Measurements from ENCODE around the gene ZNF583.

Gene ZNF583

GRCh38 chr19:56403764-56404704 lies at the start of gene ZNF583:
ZNF583 (plus strand) TSS chr19:56404332; CDS start chr19:56407115, 2,783 bp downstream.
- FAIRE-seq (no peak), DNase-seq (ENCODE audit: insufficient read length, low spot score) (peak; percentile 100)
- peak; percentile 75 for TF ChIP-seq POLR2A (IDR thresholded peaks at IDR 0.05; ENCODE audit: low read depth, low read length)

GRCh38 chr19:56355517-56355916 lies 48.6 kb upstream of the ZNF583 start:
- TF ChIP-seq POLR2A (IDR thresholded peaks at IDR 0.05; ENCODE audit: low read depth, low read length): no peak
- FAIRE-seq: no peak
- DNase-seq (ENCODE audit: insufficient read length, low spot score): no peak

- DNase-seq (ENCODE audit: insufficient read length, low spot score): no peak
- no peak for TF ChIP-seq POLR2A (IDR thresholded peaks at IDR 0.05; ENCODE audit: low read depth, low read length)
- no peak for FAIRE-seq
Observed at GRCh38 chr19:56356944-56357343, 47.2 kb upstream of the ZNF583 start.

GRCh38 chr19:56360841-56361240 lies 43.3 kb upstream of the ZNF583 start:
- FAIRE-seq (no peak), DNase-seq (ENCODE audit: insufficient read length, low spot score) (no peak)
- TF ChIP-seq POLR2A (IDR thresholded peaks at IDR 0.05; ENCODE audit: low read depth, low read length): no peak

- DNase-seq (ENCODE audit: insufficient read length, low spot score) (no peak), FAIRE-seq (no peak)
- TF ChIP-seq POLR2A (IDR thresholded peaks at IDR 0.05; ENCODE audit: low read depth, low read length): 0 out of 2 replicates have a peak, but pooled peaks have one; percentile 16
Observed at GRCh38 chr19:56367829-56368711, 36.1 kb upstream of the ZNF583 start.

GRCh38 chr19:56369886-56370676 lies 34.1 kb upstream of the ZNF583 start:
- FAIRE-seq: no peak
- no peak for DNase-seq (ENCODE audit: insufficient read length, low spot score)
- no peak for TF ChIP-seq POLR2A (IDR thresholded peaks at IDR 0.05; ENCODE audit: low read depth, low read length)

GRCh38 chr19:56372281-56372680 lies 31.9 kb upstream of the ZNF583 start:
- TF ChIP-seq POLR2A (IDR thresholded peaks at IDR 0.05; ENCODE audit: low read depth, low read length): no peak
- no peak for DNase-seq (ENCODE audit: insufficient read length, low spot score)
- FAIRE-seq: no peak

- peak; percentile 11 for FAIRE-seq
- DNase-seq (ENCODE audit: insufficient read length, low spot score): no peak
- no peak for TF ChIP-seq POLR2A (IDR thresholded peaks at IDR 0.05; ENCODE audit: low read depth, low read length)
Observed at GRCh38 chr19:56377105-56377924, 26.8 kb upstream of the ZNF583 start.

- DNase-seq (ENCODE audit: insufficient read length, low spot score): no peak
- no peak for TF ChIP-seq POLR2A (IDR thresholded peaks at IDR 0.05; ENCODE audit: low read depth, low read length)
- FAIRE-seq: no peak
Observed at GRCh38 chr19:56383826-56384605, 20.1 kb upstream of the ZNF583 start.

GRCh38 chr19:56393119-56394012 lies 10.8 kb upstream of the ZNF583 start, which contains the start of gene ZNF582:
ZNF582 (minus strand) TSS chr19:56393534; CDS start chr19:56391752, 1,782 bp downstream.
- DNase-seq (ENCODE audit: insufficient read length, low spot score) (peak; percentile 76), FAIRE-seq (no peak)
- TF ChIP-seq POLR2A (IDR thresholded peaks at IDR 0.05; ENCODE audit: low read depth, low read length): peak; percentile 62; the same call in 1 of the 2 replicates

- DNase-seq (ENCODE audit: insufficient read length, low spot score): no peak
- no peak for TF ChIP-seq POLR2A (IDR thresholded peaks at IDR 0.05; ENCODE audit: low read depth, low read length)
- FAIRE-seq: no peak
Observed at GRCh38 chr19:56398809-56399208, 5.3 kb upstream of the ZNF583 start.

Data from H54 (cell line).